Measurements from ENCODE around the gene NOTCH2NLA.
"Not testable (repeated sequence)": the region's sequence is repeated elsewhere in the genome, so short reads cannot be mapped to it uniquely, and the experiment has no call there.

NOTCH2NLA gene

DNA sequence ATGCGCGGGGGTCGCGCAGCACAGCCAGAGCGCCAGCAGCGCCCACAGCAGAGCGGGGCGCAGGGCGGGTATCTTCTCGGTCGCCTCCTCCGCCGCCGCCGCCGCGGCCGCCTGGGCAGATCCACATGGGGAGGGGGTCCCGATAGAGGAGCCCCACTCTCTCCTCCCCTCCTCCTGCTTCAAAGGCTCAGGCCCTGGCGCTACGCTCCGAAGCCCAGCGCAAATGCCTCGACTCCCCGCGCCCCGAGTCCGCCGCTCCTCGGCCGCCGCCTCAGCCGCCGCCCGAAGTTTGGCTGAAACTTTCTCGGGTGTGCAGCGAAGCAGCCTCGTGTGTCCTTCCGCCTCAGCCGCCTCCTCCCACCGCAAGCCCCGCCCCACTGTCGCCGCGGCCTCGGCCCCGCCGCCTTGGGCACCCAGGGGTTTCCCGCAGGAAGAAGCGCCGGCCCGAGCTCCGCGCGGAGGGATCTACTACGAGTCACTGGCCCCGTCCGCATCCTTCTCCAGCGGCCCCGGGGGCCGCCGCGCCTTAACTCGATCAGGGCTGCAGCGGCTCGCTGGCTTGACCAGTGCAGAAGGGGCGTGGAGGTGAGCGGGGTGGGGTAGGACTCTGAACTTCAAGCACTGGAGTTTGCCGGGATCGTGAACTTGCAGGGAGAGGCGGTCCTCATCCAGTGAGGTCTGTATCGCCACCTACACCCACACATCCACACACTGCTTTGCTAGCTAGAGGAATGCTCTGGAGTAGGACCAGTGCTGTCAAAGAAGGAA lies at the start of gene NOTCH2NLA:
Gene NOTCH2NLA (minus strand): TSS at position 312 of the 768 bp plus-strand sequence. CDS start 39,684 bp downstream, outside the sequence.
- DNase-seq (ENCODE audit: low read depth) = not testable (repeated sequence)

- DNase-seq (ENCODE audit: low read depth) = not testable (repeated sequence)
These were observed 49.5 kb upstream of the NOTCH2NLA start for GRCh38 chr1:146278346-146278745.

GRCh38 chr1:146277087-146277486 lies 48.3 kb upstream of the NOTCH2NLA start:
- DNase-seq (ENCODE audit: low read depth) = not testable (repeated sequence)

DNA sequence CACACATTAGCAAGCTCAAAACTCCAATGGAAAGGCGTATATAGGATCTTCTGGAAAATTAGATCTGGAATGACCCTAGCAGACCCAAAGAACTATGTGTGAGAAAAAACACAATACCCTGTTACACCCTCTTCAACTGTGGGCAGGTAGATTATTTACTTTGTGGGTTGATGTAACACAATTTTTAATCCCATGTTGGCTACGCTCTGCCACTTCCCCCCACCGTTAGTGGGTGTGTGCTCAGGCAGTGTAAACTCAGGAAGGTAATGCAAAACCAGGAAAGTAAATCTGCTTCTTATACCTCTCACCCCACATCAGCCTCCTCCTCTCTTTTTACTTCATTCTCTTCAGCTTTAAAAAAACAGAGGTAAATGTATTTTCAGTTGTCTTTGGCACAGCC lies 45.3 kb upstream of the NOTCH2NLA start:
- DNase-seq (ENCODE audit: low read depth) = not testable (repeated sequence)

DNA sequence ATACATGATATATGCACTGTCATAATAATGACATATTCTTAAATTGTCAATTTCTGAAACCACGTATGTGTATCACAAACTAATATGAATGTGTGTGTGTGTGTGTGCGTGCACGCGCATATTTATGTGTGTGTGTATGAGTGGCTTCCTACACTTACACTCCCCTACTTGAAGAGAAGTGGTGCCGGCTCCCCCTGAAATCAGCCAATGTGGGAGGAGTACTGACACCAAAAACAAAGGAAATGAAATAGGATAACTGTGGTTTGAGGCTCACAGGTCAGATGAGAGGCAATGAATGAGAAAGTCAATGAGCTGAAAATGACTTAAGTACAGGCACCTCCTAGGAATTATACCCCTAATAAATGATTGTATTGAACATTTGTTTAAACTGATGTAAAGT lies 44.4 kb upstream of the NOTCH2NLA start:
- not testable (repeated sequence) for DNase-seq (ENCODE audit: low read depth)

- not testable (repeated sequence) for DNase-seq (ENCODE audit: low read depth)
These were observed 43.9 kb upstream of the NOTCH2NLA start for GRCh38 chr1:146272734-146273133.

DNA sequence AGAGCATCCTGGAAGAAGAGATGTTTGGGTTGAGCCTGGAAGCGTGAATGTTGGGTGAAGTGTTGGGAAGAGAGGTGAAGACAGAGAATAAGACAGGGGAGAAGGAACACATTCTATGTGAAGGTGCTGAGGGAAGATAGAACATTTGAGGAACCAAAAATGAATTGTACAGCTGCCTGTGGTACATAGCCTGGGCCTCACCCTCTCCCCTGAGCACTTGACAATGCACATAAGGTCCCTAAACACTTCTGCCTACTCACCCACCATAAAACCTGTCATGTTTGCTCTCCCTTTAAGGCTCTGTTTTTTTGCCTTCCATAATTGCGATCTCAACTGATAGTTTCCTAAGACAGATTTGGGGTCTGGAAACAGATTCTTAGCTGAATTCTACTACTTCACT lies 43.2 kb upstream of the NOTCH2NLA start:
- DNase-seq (ENCODE audit: low read depth) = not testable (repeated sequence)

DNA sequence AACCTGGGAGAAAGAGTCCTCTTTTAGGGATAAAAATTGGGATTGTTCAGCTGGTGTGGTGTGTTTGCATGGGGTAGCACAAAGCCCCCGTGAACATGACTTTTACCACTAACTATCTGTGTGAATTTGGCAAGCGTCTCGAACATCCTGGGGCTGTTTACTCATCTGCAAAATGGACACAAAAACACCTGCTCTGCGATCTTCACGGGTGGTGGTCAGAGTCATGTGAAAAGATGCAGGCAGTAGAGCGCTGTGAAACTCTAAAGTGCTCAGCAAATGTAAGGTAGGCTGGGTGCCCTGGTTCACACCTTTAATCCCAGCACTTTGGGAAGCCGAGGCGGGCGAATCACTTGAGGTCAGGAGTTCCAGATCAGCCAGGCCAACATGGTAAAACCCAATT lies 41.3 kb upstream of the NOTCH2NLA start:
- not testable (repeated sequence) for DNase-seq (ENCODE audit: low read depth)

- not testable (repeated sequence) for DNase-seq (ENCODE audit: low read depth)
These were observed 37.4 kb upstream of the NOTCH2NLA start for GRCh38 chr1:146266179-146266748.

- DNase-seq (ENCODE audit: low read depth) = not testable (repeated sequence)
These were observed 35.9 kb upstream of the NOTCH2NLA start for GRCh38 chr1:146264761-146265160.

GRCh38 chr1:146260006-146260730 lies 31.3 kb upstream of the NOTCH2NLA start:
- DNase-seq (ENCODE audit: low read depth) = not testable (repeated sequence)

GRCh38 chr1:146257992-146258552 lies 29.3 kb upstream of the NOTCH2NLA start:
- not testable (repeated sequence) for DNase-seq (ENCODE audit: low read depth)

GRCh38 chr1:146254569-146255197 lies 25.9 kb upstream of the NOTCH2NLA start:
- DNase-seq (ENCODE audit: low read depth) = not testable (repeated sequence)

DNA sequence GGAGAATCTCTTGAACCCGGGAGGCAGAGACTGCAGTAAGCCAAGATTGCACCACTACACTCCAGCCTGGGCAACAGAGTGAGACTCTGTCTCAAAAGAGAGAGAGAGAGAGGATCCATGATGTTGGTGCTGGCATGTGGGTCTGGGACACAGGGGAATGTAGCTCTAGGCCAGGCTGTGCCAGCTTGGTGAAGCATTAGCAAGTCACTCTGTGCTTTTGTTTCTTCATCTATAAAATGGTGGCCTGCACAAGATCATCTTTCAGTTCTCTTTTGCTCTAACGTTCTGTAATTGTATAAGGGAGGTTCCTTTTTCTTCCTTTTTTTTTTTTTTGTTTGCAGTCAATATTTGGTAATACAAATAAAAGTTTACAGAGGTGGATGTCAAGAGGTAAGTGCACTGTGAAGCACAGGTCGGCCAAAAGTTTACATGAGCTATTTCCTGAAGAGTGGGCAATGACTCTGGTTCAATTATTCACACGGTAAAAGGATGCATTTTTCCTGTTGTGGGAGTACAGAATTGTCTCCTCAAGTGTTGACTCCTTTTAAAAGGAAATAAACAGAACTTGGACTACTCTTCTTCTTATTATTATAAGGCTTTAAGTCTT lies 24.5 kb upstream of the NOTCH2NLA start:
- not testable (repeated sequence) for DNase-seq (ENCODE audit: low read depth)

GRCh38 chr1:146251523-146251922 lies 22.7 kb upstream of the NOTCH2NLA start:
- not testable (repeated sequence) for DNase-seq (ENCODE audit: low read depth)

DNA sequence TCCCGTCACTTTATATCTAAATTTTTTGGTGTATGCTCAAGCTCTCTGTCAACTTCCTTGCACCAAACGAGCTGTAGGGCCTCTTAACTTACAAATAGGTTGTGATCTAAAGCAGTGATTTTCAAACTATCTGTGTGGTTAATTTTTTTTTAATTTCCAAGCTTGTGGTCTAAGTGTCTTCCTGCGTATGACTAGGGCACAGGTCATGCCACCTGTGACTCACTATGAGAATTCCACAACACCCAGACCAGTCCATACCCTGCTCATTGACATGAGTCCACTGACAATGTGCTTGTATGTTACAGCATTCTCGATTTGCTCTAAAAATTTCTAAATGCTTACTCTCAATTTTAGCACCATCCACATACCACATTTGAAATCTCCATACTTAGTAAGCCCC lies 19.8 kb upstream of the NOTCH2NLA start:
- not testable (repeated sequence) for DNase-seq (ENCODE audit: low read depth)

DNA sequence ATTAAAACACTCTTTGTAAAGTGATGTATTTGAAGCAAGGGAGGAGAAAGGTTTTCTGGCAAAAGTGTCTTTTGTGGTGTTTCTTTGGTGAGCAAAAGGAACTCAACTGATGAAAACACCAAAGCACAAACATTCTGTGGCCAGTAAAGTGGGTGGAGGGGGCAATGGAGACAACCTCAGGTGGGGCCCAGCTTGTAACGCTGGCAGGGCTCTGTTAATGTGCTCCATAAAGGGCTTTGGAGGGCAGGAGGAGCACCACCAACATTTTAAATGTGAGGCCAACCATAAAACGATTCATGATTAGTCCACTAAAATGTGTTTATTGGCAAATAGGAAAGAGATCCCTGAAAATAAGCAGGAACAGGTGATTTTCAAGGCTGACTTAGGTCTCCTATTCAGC lies 7.8 kb upstream of the NOTCH2NLA start:
- DNase-seq (ENCODE audit: low read depth) = not testable (repeated sequence)

GRCh38 chr1:146236026-146236601 lies 7.3 kb upstream of the NOTCH2NLA start:
- DNase-seq (ENCODE audit: low read depth) = not testable (repeated sequence)

DNA sequence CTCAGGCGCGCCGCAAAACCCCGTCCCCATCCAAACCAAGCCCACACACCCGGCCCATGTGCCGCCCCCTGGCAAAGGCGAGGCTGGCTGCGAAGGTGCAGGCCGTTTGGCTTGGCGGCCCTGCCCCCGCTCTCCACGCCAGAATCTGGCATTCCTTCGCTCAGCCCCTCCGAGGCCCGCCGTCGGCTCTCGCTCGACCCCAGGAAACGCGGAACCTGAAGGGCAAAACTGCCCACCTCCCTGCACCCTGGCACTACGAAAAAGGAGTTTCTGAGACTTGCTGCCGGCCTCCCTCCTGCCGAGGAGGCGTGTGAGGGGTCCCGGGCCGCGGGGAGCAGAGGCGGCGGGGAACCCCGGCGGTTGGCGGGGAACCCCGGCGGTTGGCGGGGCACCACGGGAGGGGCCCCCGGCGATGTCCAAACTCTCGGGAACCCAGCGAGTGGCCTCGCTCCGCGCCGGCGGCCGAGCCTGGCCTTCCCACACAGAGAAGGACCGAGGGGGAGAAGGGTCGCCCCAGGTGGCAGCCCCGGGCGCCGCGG lies 608 bp downstream of the NOTCH2NLA start:
- not testable (repeated sequence) for DNase-seq (ENCODE audit: low read depth)

- DNase-seq (ENCODE audit: low read depth) = not testable (repeated sequence)
These were observed 54.3 kb downstream of the NOTCH2NLA start for GRCh38 chr1:146174531-146174930.

GRCh38 chr1:146167740-146168139 lies 61.1 kb downstream of the NOTCH2NLA start:
- not testable (repeated sequence) for DNase-seq (ENCODE audit: low read depth)
